ENCODE results near the gene APOBEC3F.
"Not testable (repeated sequence)": the region's sequence is repeated elsewhere in the genome, so short reads cannot be mapped to it uniquely, and the experiment has no call there.

Gene APOBEC3F

DNA sequence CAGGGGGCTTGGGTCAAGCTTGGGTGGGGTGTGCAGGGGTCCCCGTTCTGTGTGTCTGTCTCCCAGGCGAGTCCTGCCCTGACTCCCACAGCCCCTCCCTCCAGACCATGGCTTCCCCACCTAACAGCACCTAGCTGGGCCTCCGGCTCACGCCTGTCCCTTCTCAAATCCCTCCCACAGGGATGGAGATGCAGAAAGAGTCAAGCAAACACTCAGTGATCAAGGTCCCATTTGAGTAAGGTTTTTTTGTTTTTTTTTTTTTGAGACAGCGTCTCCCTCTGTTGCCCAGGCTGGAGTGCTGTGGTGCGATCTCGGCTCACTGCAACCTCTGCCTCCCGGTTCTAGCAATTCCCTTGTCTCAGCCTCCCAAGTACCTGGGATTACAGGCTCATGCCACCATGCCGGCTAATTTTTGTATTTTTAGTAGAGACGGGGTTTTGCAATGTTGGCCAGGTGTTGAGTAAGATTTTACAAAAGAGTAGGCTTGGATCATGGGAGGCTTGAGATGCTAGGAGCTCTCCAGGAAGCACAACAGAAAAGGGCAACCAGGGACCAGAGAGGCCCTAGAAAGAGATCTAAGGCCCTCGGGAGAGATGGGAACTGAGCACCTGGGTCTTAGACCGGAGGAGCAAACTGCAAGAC lies 14.0 kb upstream of the APOBEC3F start:
- no peaks in the 10 kb centered on the region for H3K9me3 ChIP-seq (ENCODE audit: control insufficient read depth in 5 of 5, low read length in 5 of 5)
- no peak overlapping the region for H3K27ac ChIP-seq (ENCODE audit: low read depth, low read length)
- no peaks in the 10 kb centered on the region for H3K27me3 ChIP-seq (ENCODE audit: control insufficient read depth in 5 of 5, insufficient read depth in 4 of 5, low read length in 5 of 5)
- no peak overlapping the region for H3K9ac ChIP-seq (ENCODE audit: low read length in 5 of 5)
- peaks cover 0 to 24% (median 4%) of the 10 kb centered on the region in 5 donors for H3K36me3 ChIP-seq (ENCODE audit: control insufficient read depth in 5 of 5, insufficient read depth in 5 of 5, low read length in 5 of 5)
- no peak overlapping the region for H3K4me3 ChIP-seq (ENCODE audit: low read depth in 1 of 5, low read length in 5 of 5)
- peaks cover 0 to 7% (median 6%) of the 10 kb centered on the region in 5 donors for H3K4me1 ChIP-seq (ENCODE audit: control insufficient read depth in 5 of 5, insufficient read depth in 5 of 5, low read length in 5 of 5)

DNA sequence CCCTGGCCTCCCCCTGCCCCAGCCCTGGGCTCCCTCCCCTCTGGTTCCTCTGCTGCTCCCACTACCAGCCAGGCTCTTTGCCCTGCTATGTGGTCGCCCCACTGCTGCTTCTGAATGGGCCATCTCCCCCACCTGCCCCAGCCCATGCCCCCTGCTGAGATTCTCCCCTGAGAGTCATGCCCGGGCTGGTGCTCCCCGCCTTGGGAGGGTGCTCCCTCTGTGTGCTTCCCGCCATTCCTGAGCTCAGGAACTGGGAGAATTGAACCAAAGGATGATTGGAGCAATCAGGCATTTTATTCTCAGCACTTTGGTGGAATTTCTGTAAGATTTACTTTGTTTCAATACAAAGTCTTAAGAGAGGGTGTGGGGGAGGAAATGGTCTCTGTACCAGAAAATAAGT lies 12.9 kb upstream of the APOBEC3F start:
- H3K27me3 ChIP-seq (ENCODE audit: control insufficient read depth in 5 of 5, insufficient read depth in 4 of 5, low read length in 5 of 5), result no peaks in the 10 kb centered on the region
- H3K36me3 ChIP-seq (ENCODE audit: control insufficient read depth in 5 of 5, insufficient read depth in 5 of 5, low read length in 5 of 5), result peaks cover 0 to 24% (median 4%) of the 10 kb centered on the region in 5 donors
- H3K9ac ChIP-seq (ENCODE audit: low read length in 5 of 5), result no peak overlapping the region
- H3K4me3 ChIP-seq (ENCODE audit: low read depth in 1 of 5, low read length in 5 of 5), result no peak overlapping the region
- no peaks in the 10 kb centered on the region for H3K4me1 ChIP-seq (ENCODE audit: control insufficient read depth in 5 of 5, insufficient read depth in 5 of 5, low read length in 5 of 5)
- no peak overlapping the region for H3K27ac ChIP-seq (ENCODE audit: low read depth, low read length)
- no peaks in the 10 kb centered on the region for H3K9me3 ChIP-seq (ENCODE audit: control insufficient read depth in 5 of 5, low read length in 5 of 5)

- no peak overlapping the region for H3K9ac ChIP-seq (ENCODE audit: low read length in 5 of 5)
- H3K9me3 ChIP-seq (ENCODE audit: control insufficient read depth in 5 of 5, low read length in 5 of 5), result no peaks in the 10 kb centered on the region
- peaks cover 0 to 24% (median 4%) of the 10 kb centered on the region in 5 donors for H3K36me3 ChIP-seq (ENCODE audit: control insufficient read depth in 5 of 5, insufficient read depth in 5 of 5, low read length in 5 of 5)
- no peak overlapping the region for H3K4me3 ChIP-seq (ENCODE audit: low read depth in 1 of 5, low read length in 5 of 5)
- H3K4me1 ChIP-seq (ENCODE audit: control insufficient read depth in 5 of 5, insufficient read depth in 5 of 5, low read length in 5 of 5), result no peaks in the 10 kb centered on the region
- H3K27ac ChIP-seq (ENCODE audit: low read depth, low read length), result no peak overlapping the region
- H3K27me3 ChIP-seq (ENCODE audit: control insufficient read depth in 5 of 5, insufficient read depth in 4 of 5, low read length in 5 of 5), result no peaks in the 10 kb centered on the region
These were observed 12.4 kb upstream of the APOBEC3F start for GRCh38 chr22:39028281-39028680.

- H3K9ac ChIP-seq (ENCODE audit: low read length in 5 of 5), result no peak overlapping the region
These were observed 11.4 kb upstream of the APOBEC3F start for GRCh38 chr22:39029227-39029626.

DNA sequence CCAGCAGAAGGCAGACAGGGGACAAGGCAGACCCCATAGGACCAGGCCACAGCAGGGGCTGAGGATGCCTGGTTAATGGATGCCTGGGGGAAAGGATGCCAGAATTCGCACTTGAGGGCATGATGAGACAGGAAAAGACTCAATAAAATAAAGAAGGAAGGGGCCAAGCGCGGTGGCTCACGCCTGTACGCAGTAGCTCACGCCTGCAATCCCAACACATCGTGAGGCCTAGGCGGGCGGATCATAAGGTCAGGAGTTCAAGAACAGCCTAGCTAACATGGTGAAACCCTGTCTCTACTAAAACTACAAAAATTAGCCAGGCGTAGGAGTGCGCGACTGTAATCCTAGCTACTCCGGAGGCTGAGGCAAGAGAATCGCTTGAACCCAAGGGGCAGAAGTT lies 10.0 kb upstream of the APOBEC3F start:
- H3K4me1 ChIP-seq (ENCODE audit: control insufficient read depth in 5 of 5, insufficient read depth in 5 of 5, low read length in 5 of 5), result no peaks in the 10 kb centered on the region
- no peaks in the 10 kb centered on the region for H3K27me3 ChIP-seq (ENCODE audit: control insufficient read depth in 5 of 5, insufficient read depth in 4 of 5, low read length in 5 of 5)
- H3K27ac ChIP-seq (ENCODE audit: low read depth, low read length), result no peak overlapping the region
- H3K4me3 ChIP-seq (ENCODE audit: low read depth in 1 of 5, low read length in 5 of 5), result no peak overlapping the region
- no peaks in the 10 kb centered on the region for H3K9me3 ChIP-seq (ENCODE audit: control insufficient read depth in 5 of 5, low read length in 5 of 5)
- peaks cover 0 to 1% (median 0%) of the 10 kb centered on the region in 5 donors for H3K36me3 ChIP-seq (ENCODE audit: control insufficient read depth in 5 of 5, insufficient read depth in 5 of 5, low read length in 5 of 5)
- no peak overlapping the region for H3K9ac ChIP-seq (ENCODE audit: low read length in 5 of 5)

More at GRCh38 chr22:39029227-39029626, 11.4 kb upstream of the APOBEC3F start:
- peaks cover 0 to 14% (median 3%) of the 10 kb centered on the region in 5 donors for H3K36me3 ChIP-seq (ENCODE audit: control insufficient read depth in 5 of 5, insufficient read depth in 5 of 5, low read length in 5 of 5)
- H3K9me3 ChIP-seq (ENCODE audit: control insufficient read depth in 5 of 5, low read length in 5 of 5), result no peaks in the 10 kb centered on the region
- H3K4me3 ChIP-seq (ENCODE audit: low read depth in 1 of 5, low read length in 5 of 5), result no peak overlapping the region
- no peaks in the 10 kb centered on the region for H3K27me3 ChIP-seq (ENCODE audit: control insufficient read depth in 5 of 5, insufficient read depth in 4 of 5, low read length in 5 of 5)
- no peaks in the 10 kb centered on the region for H3K4me1 ChIP-seq (ENCODE audit: control insufficient read depth in 5 of 5, insufficient read depth in 5 of 5, low read length in 5 of 5)
- H3K27ac ChIP-seq (ENCODE audit: low read depth, low read length), result no peak overlapping the region

DNA sequence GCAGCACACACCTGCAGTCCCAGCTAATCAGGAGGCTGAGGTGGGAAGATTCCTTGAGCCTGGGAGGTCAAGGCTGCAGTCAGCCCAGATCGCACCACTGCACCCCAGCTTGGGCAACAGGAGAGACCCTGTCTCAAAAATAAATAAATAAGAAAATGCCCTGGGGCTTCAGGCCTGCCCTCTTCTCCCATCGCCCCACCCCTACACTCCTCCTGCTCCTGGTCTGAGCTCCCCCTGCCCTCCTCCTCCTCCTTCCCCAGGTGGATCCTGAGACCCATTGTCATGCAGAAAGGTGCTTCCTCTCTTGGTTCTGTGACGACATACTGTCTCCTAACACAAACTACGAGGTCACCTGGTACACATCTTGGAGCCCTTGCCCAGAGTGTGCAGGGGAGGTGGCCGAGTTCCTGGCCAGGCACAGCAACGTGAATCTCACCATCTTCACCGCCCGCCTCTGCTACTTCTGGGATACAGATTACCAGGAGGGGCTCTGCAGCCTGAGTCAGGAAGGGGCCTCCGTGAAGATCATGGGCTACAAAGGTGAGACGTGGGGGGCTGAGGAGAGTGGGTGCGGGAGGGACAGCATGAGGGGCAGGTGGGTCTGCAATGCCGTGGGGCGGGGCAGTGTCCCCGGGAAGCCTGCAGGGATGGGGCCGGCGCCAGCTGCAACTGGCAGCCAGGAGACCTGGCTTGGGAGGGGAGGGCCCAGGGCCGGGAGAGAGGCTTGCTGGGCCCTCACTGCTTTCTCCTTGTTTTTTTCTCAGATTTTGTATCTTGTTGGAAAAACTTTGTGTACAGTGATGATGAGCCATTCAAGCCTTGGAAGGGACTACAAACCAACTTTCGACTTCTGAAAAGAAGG lies 9.0 kb upstream of the APOBEC3F start:
- not testable (repeated sequence) for H3K27me3 ChIP-seq (ENCODE audit: control insufficient read depth in 5 of 5, insufficient read depth in 4 of 5, low read length in 5 of 5); H3K9me3 ChIP-seq (ENCODE audit: control insufficient read depth in 5 of 5, low read length in 5 of 5); H3K4me1 ChIP-seq (ENCODE audit: control insufficient read depth in 5 of 5, insufficient read depth in 5 of 5, low read length in 5 of 5); H3K36me3 ChIP-seq (ENCODE audit: control insufficient read depth in 5 of 5, insufficient read depth in 5 of 5, low read length in 5 of 5); H3K27ac ChIP-seq (ENCODE audit: low read depth, low read length); H3K4me3 ChIP-seq (ENCODE audit: low read depth in 1 of 5, low read length in 5 of 5); H3K9ac ChIP-seq (ENCODE audit: low read length in 5 of 5)

GRCh38 chr22:39037071-39037470 lies 3.6 kb upstream of the APOBEC3F start:
- H3K4me3 ChIP-seq (ENCODE audit: low read depth in 1 of 5, low read length in 5 of 5); H3K9me3 ChIP-seq (ENCODE audit: control insufficient read depth in 5 of 5, low read length in 5 of 5); H3K9ac ChIP-seq (ENCODE audit: low read length in 5 of 5); H3K27ac ChIP-seq (ENCODE audit: low read depth, low read length); H3K36me3 ChIP-seq (ENCODE audit: control insufficient read depth in 5 of 5, insufficient read depth in 5 of 5, low read length in 5 of 5); H3K27me3 ChIP-seq (ENCODE audit: control insufficient read depth in 5 of 5, insufficient read depth in 4 of 5, low read length in 5 of 5): not testable (repeated sequence)
- H3K4me1 ChIP-seq (ENCODE audit: control insufficient read depth in 5 of 5, insufficient read depth in 5 of 5, low read length in 5 of 5), result peaks cover 0 to 14% (median 7%) of the 10 kb centered on the region in 5 donors

- Histone ChIP-seq H3K9ac (ENCODE audit: low read length in 5 of 5) (no peak overlapping the region), H3K27ac (ENCODE audit: low read depth, low read length) (no peak overlapping the region), H3K4me3 (ENCODE audit: low read depth in 1 of 5, low read length in 5 of 5) (peak overlapping the region in 1 of 5 donors; percentile 63), H3K4me1 (ENCODE audit: control insufficient read depth in 5 of 5, insufficient read depth in 5 of 5, low read length in 5 of 5) (peaks cover 0 to 14% (median 7%) of the 10 kb centered on the region in 5 donors), H3K9me3 (ENCODE audit: control insufficient read depth in 5 of 5, low read length in 5 of 5) (no peaks in the 10 kb centered on the region), H3K36me3 (ENCODE audit: control insufficient read depth in 5 of 5, insufficient read depth in 5 of 5, low read length in 5 of 5) (peaks cover 0 to 5% (median 2%) of the 10 kb centered on the region in 5 donors), H3K27me3 (ENCODE audit: control insufficient read depth in 5 of 5, insufficient read depth in 4 of 5, low read length in 5 of 5) (no peaks in the 10 kb centered on the region)
These were observed 1.1 kb upstream of the APOBEC3F start for GRCh38 chr22:39039306-39040126.

DNA sequence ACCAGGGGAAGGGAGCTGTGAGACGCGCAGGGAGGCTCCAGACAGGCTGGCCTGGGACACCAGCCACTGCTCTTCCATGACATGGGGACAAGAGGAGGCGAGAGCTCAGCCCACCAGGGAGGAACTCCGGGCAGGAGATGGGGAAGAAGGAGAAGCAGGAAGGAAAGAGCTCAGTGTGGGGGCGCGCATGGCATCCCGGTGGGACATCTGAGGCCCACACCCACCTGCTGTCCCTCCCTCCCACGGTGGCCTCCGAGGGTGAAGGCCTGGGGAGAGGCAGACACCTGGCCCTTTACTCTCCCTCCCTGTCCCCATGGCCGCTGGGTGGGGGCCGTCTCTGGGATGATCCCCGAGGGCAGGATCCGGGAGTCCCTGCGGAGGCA lies 518 bp upstream of the APOBEC3F start:
- H3K27ac ChIP-seq (ENCODE audit: low read depth, low read length); H3K9ac ChIP-seq (ENCODE audit: low read length in 5 of 5); H3K9me3 ChIP-seq (ENCODE audit: control insufficient read depth in 5 of 5, low read length in 5 of 5); H3K27me3 ChIP-seq (ENCODE audit: control insufficient read depth in 5 of 5, insufficient read depth in 4 of 5, low read length in 5 of 5); H3K36me3 ChIP-seq (ENCODE audit: control insufficient read depth in 5 of 5, insufficient read depth in 5 of 5, low read length in 5 of 5): not testable (repeated sequence)
- peaks cover 0 to 14% (median 7%) of the 10 kb centered on the region in 5 donors for H3K4me1 ChIP-seq (ENCODE audit: control insufficient read depth in 5 of 5, insufficient read depth in 5 of 5, low read length in 5 of 5)
- peak overlapping the region in 3 of 5 donors; percentile 62 to 66 (median 63) for H3K4me3 ChIP-seq (ENCODE audit: low read depth in 1 of 5, low read length in 5 of 5)
